Measurements from ENCODE around the gene TMEM247.

DNA sequence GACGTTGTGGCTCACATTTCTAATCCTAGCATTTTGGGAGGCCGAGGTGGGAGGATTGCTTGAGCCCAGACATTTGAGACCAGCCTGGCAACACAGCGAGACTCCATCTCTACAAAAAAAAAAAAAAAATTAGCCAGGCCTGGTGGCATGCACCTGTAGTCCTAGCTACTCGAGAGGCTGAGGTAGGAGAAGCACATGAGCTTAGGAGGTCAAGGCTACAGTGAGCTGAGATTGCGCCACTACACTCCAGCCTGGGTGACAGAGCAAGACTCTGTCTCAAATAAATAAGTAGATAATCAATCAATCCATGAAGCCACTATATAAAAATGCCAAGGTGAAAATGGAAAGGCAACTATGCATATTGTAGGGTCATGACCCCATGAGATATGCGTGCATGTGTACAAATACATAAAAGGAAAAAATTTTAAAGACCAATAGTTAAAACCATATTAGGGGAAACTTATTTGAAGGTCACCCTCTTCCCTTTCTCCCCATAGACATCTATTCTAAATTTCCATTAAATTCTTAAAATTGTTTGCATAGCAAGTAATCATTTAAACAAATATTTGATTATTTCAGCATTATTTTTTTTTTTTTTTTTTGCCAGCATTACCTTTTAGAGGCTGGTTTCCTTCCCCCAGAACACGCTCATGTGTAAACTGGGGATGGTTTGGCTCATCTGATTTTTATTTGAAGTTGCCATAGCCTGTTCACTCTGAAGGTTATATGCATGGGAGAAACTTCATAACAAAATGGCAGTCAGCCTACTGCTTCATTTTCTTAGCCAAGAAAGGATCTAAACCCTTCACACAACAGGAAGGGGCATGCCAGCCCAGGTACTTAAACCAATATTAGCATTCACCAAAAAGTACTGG, 37.3 kb upstream of the TMEM247 start:
- TF ChIP-seq, protein P1, sequence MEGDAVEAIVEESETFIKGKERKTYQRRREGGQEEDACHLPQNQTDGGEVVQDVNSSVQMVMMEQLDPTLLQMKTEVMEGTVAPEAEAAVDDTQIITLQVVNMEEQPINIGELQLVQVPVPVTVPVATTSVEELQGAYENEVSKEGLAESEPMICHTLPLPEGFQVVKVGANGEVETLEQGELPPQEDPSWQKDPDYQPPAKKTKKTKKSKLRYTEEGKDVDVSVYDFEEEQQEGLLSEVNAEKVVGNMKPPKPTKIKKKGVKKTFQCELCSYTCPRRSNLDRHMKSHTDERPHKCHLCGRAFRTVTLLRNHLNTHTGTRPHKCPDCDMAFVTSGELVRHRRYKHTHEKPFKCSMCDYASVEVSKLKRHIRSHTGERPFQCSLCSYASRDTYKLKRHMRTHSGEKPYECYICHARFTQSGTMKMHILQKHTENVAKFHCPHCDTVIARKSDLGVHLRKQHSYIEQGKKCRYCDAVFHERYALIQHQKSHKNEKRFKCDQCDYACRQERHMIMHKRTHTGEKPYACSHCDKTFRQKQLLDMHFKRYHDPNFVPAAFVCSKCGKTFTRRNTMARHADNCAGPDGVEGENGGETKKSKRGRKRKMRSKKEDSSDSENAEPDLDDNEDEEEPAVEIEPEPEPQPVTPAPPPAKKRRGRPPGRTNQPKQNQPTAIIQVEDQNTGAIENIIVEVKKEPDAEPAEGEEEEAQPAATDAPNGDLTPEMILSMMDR (IDR thresholded peaks at IDR 0.05; ENCODE audit: low read depth, low read length, poor library complexity, severe bottlenecking), result no peak
- TF ChIP-seq EZH2phosphoT487 (IDR thresholded peaks at IDR 0.05; ENCODE audit: borderline replicate concordance, low read length), result no peak

All from DOHH2 (cell line).